Measurements from ENCODE around the gene SLC38A6.

SLC38A6 gene

DNA sequence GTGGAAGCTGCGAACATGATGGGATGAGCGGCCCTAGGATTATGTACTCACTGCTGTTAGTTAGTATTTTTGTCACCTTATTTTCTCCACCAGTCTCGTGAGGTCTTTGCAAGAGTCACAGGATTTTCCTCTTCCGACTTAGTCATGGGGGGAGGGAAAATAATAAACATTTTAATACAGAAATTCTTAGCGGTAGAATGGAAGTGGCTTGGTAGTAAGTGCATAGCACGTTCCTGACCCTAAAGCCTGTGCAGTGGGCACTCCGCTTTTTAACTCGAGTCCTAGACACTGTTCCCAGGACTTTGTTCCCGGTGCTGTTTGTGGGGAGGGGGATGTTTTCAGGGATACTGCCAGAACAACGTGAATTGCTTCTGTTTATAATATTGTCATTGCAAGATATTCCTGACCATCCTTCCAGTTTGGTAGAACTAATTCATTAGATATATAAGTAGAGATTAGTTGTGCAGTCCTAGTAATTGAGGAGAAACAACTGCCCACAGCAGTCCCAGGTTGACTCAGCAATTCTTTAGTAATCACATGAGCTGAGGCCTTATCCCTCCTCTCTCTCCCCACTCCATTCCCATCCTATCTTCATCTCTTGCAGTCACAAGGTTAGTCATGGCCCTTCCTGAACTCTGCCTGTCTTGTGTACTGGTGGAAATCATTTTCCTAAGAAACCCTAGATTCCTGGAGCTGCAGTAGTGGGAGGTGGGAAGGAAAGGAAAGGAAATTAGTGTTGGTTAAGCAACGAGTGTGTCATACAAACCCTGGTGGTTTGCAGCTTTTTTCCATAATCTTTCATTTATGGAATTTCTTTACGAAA, 799 bp downstream of the SLC38A6 start:
- DNase-seq (ENCODE audit: low read depth) = peak; percentile 87

DNA sequence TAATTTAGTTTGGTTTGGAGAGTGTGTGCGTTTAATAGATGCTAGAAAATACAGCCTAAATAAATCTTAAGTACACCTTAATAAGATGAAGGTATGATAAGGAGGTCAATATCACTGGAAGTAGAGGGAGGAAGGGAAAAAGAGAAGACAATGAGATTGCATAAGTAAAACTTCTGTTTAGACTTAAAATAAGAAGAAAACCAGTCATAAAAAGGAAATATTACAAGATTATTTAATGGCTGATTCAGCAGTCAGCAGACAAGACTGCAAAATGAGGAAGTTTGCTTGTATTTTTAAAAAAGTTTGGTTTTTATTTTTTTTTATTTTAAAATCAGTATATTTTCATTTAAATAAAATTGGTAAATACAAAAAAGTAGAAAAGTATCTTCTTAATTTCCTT, 3.2 kb downstream of the SLC38A6 start:
- DNase-seq (ENCODE audit: low read depth) = no peak

- no peak for DNase-seq (ENCODE audit: low read depth)
These were observed 5.5 kb downstream of the SLC38A6 start for GRCh38 chr14:60986500-60986899.

DNA sequence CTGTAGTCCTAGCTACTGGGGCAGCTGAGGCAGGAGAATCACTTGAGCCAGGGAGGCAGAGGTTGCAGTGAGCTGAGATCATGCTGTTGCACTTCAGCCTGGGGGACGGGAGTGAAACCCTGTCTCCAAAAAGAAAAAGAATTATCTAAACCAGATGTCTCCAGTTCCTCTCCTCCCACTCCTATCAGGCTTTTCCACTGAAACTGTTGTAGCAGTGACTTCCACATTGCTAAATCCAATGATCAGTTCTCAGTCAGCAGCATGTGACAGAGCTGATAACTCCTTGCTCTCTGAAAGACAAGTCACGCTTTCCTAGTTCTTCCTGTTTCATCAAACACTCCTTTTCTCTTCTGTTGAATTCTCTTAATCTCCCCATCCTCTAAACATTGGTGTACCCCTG, 8.6 kb downstream of the SLC38A6 start:
- no peak for DNase-seq (ENCODE audit: low read depth)

DNA sequence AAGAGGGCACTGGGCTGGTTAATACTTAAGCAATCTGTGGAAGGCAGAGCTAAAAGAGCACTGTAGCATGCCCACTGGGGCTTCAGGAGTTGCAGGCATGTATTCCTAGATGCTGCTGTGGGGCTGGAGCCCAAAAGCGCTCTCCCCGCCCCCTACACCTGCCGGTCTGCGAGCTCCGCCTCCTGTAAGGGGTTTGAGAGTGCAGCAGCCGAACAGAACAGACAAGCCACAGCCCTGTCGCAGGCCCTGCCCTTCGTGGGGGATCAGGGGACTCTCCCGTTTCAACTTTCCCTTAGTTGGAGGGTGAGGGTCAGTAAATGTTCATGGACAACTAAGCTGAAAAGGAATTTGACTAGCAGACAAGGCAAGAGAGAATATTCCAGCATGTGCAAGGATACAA, 17.6 kb downstream of the SLC38A6 start:
- no peak for DNase-seq (ENCODE audit: low read depth)

GRCh38 chr14:60999536-60999935, 18.5 kb downstream of the SLC38A6 start:
- no peak for DNase-seq (ENCODE audit: low read depth)

GRCh38 chr14:61003571-61003970, 22.5 kb downstream of the SLC38A6 start:
- no peak for DNase-seq (ENCODE audit: low read depth)

DNA sequence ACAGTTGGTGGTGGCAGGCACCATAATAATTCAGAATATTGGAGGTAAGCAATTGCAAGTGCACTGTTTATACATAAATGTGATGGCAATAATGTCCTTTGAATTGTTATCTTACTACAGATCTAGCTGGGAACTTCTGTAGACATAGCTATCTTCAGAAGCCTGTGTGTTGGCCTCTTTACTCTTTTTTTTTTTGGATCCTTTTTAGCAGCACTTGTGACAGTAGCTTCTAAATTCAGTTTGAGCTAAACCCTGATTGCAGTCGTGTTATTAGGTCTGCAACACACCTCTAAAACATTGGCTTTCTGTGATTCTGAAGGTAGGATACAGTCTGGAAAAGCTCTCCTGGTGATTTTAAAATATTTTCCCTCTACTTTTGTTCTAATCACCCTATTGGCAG, 38.5 kb downstream of the SLC38A6 start:
- DNase-seq (ENCODE audit: low read depth) = no peak

- peak; percentile 86 for DNase-seq (ENCODE audit: low read depth)
These were observed 44.5 kb downstream of the SLC38A6 start for GRCh38 chr14:61025251-61026223.

GRCh38 chr14:61026526-61026925, 45.5 kb downstream of the SLC38A6 start:
- DNase-seq (ENCODE audit: low read depth) = no peak

- DNase-seq (ENCODE audit: low read depth) = no peak
These were observed 50.0 kb downstream of the SLC38A6 start for GRCh38 chr14:61031026-61031425.

DNA sequence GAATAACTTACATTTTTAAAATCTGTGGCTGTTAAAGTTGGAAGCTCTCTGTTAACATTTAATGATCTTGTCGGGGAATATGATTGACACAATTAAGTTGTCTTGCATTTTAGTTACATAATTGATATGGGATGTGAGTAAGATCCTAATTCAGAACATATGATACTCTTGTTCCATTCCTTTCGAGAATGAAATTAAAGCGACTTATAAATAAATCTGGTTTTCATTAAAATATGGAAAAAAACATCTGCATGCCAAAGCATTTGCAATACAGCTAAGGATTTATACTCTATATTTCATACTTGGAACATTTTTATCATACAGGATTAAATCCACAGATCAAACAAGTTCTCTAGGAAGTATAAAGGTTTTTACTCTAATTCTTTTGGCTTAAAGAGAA, 52.0 kb downstream of the SLC38A6 start:
- DNase-seq (ENCODE audit: low read depth) = no peak

DNA sequence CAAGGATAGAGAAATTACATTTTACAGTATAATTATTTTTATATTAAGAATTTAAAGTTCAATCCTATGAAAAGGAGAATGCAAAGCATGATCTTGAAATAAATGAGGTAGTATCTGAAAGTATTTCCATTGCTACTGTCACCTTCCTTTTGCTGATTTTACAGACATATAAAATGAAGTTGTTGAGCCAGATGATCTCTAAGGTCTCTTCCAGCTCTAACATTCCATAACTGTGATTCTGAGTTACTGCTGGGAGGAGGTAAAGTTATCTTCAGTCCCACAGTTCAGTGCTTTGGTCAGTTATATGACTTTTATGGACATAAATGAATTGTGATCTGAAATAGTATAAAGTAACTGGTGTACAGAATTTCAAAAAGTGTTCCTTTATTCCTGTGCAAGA, 52.8 kb downstream of the SLC38A6 start:
- DNase-seq (ENCODE audit: low read depth) = no peak

- no peak for DNase-seq (ENCODE audit: low read depth)
These were observed 53.5 kb downstream of the SLC38A6 start for GRCh38 chr14:61034416-61035120.

GRCh38 chr14:61037215-61037614, 56.2 kb downstream of the SLC38A6 start:
- DNase-seq (ENCODE audit: low read depth) = no peak

DNA sequence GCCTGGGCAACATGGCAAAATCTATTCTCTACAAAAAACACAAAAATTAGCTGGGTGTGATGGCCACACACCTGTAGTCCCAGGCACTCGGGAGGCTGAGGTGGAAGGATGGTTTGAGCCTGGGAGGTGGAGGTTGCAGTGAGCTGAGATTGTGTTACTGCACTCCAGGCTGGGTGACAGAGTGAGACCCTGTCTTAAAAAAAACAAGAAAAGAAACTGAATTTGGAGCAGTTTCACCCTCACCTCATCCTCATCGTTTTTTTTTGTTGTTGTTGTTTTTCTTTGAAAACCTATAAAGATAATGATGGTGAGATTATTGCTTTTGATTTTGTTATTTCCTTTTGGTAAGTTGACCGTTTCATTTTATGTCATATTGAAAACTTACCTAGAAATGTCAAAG, 60.7 kb downstream of the SLC38A6 start:
- DNase-seq (ENCODE audit: low read depth) = no peak

GRCh38 chr14:61042220-61042619, 61.2 kb downstream of the SLC38A6 start:
- DNase-seq (ENCODE audit: low read depth) = no peak

DNA sequence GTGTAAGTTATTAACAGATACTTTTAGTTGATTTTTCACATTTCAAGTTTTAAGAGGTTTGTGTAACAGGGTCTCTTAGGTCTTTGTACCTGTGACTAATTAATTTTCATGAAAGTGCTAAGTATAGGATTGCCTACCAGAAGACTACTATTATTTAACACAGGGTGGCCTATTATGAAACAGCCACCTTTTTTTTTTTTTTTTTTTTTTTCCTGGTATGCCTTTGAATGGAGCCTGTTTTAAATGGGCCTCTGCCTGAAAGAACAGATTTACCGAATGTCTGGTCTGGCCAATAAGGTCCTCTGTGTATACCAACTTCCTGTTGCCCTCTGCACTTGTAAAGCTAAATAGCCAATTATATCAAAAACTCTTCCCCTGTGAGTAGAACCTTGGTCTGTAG, 62.5 kb downstream of the SLC38A6 start:
- DNase-seq (ENCODE audit: low read depth) = no peak

GRCh38 chr14:61047021-61047420, 66.0 kb downstream of the SLC38A6 start:
- no peak for DNase-seq (ENCODE audit: low read depth)

DNA sequence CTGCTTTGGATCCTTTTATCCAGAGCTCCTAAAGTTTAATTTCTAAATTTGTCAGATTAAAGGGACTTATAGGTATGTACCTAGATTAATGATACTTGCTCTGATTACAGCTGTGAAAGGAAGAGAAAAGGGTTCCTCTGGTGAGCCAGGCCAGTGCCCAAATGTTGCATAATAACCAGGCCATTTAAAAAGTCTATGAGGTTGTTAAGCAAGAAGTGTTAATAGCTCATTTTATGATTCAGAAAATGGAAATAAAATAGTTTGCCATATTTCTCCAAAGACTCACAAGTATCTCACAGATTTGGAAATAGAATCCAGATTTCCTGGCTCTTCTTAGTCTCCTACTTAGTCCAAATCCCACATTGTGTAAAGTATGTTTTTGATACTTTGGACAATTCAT, 67.6 kb downstream of the SLC38A6 start:
- DNase-seq (ENCODE audit: low read depth) = no peak

DNA sequence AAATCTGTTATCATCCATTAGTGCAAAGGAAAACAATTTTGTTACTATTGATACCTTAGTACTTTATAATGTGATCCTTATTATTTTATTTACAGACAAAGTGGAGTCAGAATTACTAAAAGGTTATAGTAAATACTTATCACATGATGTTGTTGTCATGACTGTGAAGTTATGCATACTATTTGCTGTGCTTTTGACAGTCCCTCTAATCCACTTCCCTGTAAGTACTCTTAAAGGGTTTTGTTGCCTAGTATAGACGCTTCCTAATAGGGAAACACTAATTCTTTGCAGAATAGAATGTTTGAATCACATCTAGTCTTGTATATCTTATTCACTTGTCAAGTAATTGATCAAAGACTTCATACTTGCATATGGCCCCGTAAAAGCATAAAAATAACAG, 69.4 kb downstream of the SLC38A6 start:
- no peak for DNase-seq (ENCODE audit: low read depth)

- no peak for DNase-seq (ENCODE audit: low read depth)
These were observed 70.0 kb downstream of the SLC38A6 start for GRCh38 chr14:61051051-61051450.

All from ELR (cell line).